Inflammatory macrophage treated with lipopolysaccharide for 1 hour (primary cell): ENCODE results near the gene PDCD1.
"Not testable (repeated sequence)": the region's sequence is repeated elsewhere in the genome, so short reads cannot be mapped to it uniquely, and the experiment has no call there.

ENCODE experiments used
- DNase-seq, 2 donors: peaks; one replicate each; pipeline ENCODE4 v3.0.0-alpha.2; 2020 to 2022

PDCD1 gene

DNA sequence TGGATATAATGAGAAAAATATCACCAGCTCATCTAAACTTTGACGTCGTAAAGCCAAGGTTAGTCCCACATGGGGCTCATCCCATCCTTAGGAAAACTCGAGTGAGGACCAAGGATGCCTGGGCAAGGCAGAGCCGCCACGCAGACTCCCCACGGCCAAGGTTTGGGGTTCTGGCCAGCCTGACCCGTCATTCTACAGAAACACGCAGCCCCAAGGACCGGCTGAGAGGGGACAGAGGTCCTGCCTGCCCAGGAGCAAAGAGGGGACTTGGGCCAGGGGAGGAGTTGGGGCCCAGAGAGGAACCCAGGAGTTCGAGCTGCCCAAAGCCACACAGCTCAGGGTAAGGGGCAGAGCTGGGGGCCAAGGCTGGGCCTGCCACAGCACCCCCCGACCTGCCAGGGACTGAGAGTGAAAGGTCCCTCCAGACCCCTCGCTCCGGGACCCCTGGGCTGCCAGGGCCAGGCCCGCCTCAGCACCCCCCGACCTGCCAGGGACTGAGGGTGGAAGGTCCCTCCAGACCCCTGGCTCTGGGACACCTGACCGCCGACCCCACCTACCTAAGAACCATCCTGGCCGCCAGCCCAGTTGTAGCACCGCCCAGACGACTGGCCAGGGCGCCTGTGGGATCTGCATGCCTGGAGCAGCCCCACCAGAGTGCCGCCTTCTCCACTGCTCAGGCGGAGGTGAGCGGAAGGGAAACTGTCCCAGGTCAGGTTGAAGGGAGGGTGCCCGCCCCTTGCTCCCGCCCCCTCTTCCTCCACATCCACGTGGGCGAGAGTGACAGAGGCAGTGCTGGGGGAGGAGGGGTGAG is at the start of gene PDCD1:
PDCD1 (minus strand) TSS at position 689 of the 811 bp plus-strand sequence; CDS start at position 633, 56 bp downstream.
- DNase-seq: no peak

DNA sequence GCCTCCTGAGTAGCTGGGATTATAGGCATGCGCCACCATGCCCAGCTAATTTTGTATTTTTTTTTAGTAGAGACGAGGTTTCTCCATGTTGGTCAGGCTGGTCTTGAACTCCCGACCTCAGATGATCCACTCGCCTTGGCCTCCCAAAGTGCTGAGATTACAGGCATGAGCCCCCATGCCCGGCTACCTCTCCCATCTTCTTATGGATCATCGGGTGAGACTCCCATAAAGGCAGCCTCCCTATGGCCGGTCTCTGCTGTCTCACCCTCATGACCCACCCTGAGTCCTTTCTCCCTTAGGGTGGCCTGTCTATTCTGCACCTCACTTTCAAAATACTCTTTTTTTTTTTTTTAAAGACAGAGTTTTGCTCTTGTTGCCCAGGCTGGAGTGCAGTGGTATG is 49.1 kb upstream of the PDCD1 start:
- DNase-seq: not testable (repeated sequence)

DNA sequence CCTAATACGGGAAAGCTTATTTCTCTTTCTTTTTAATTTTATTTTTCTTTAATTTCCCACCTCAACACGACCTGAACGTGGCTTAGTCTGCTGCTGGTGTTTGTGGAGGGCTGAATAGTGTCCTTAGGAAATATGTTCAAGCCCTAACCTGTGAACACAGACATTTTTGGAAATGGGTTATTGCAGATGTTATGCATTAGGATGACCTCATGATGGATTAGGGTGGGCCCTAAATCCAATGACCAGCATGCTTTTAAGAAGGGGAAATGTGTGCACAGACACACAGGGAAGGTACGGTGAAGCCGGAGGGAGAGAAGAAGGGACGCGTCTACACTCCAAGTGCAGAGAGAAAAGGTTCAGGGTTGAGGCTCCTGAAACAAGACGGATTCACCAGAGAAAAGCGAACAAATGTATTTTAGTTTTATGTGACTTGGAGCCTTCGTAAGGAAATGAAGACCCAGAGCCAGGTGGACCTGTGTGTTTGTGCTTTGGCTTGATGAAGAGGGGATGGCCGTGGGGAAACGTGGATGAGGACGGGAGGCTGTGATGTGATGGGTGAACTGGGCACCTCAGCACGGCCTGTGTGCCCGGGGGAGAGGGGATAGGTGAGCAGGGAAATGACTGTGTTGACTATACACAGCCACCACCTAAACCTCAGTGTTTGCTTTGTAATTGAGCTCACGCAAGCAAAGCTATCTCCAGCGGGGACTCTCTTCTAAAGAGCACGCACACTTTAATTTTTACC is 48.3 kb upstream of the PDCD1 start:
- no peak for DNase-seq

DNA sequence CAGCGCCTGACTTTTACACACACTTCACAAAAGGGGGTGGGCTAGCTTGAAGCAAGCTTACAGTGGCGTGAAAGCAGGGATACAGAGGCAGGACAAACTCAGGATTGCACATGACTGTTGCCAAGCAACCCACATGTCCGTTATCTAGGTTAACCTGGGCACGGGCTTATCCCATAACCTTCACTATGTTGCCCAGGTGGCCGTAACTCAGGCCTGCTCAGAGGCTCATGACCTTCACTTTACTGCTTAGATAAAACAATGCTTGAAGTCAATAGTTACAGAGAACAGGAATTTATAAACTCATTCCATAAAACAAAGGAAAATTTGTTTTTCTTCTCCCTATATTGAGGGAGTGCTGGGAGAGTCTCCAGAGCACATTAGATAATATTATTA is 47.7 kb upstream of the PDCD1 start:
- DNase-seq: not testable (repeated sequence)

DNA sequence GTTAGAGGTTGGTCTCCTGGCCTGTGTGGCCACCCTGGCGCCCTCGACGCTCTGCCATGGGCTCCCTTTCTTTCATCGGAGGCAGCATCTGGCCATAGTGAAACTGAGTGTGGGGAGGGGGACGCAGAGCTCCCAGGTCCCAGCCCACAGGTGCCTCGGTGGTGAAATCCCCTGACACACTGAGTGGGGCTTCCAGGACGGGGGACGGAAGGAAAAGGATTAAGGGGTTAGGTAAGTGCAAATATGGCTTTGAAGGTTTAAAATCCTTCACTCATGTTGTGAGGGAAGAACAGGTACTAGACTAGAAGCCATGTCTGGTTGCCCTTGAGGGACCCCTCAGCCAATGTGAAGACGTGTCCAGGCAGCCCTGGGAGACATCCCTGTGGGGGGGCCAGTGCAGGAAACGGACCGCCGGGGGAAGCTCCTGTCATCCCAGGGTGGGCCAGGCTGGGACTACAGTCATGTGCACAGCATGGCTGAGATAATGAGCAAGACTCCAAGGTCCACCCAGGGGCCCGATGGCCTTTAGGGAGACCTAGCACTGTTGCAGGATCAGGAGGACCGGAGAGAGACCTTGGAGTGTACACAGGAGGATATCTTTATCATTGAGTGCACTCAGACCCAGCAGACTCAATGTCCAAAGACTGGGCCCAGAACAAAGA is 47.2 kb upstream of the PDCD1 start:
- DNase-seq: no peak

DNA sequence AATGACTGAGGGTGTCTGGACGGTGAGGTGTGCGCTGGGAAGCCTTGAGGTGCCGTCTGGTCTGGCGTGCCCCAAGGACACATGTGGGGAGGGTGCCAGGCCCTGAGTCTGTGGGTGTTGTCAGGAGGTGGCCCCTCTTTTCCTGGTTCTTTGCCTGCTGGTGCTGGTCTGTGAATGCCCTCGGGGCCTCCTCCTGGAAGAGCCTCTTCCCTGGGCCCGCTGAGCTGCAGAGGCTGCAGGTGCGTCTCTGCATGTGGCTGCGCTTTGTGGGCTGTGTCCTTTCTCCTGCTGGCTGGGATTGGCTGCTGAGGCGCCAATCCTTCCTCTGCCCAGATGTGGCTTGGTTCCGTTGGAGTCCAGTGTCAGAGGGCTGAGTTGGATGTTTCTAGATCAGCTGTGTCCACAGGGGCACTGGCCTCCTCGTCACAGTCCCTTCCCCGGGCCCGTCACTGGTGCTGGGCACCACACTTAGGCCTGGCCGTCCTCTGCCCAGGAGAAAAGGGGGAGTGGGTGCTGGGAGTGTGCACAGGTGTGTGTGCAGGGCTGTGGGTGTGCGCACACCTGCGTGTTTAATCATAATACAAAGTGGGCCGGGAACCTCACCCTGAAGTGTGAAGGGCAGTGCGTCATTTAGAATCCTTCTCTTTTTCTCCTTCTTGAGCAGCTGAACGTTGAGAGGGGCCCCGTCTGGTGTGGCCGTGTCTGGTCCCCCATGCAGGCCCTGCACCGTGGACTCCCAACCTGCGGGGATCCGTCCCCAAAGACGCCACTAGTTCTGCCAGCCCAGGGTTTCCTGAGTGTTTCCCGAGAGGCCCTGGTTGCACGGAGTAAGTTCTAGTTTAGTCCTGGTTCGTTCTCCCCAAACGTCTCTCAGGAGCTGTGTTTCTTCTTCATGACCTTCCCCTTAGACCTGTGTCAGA is 46.4 kb upstream of the PDCD1 start:
- DNase-seq: no peak

DNA sequence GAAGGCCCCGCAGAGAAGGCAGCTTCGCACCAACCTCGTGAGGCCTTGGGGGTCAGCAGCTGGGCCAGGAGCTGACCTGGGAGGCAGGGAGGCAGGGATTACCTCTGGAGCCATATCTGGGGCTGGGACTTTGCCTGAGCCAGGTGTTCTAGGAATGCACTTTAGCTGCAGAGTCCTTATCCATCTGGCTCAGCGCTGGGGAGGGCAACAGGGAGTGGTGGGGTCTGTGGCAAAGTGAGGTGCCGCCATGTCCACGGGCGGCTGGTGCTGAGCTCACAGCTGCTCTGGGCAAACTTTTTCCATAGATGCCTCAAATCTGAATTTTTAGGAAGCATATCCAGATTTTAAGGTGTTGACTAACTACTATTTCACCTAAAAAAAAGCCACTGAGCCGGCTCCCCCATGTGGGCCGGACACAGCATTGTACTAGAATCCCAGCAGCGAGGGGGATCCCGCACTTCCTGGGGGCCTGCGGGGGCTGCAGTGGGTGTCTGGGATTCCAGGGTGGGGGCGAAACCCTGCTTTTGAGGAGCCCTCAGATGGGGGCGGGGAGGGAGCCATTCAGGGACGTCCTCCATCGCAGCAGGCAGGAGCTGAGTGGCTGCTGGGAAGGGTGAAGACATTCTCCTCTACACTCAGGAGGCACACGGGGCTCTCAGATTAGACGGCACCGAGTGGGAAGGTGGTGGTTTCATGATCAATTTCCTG is 45.5 kb upstream of the PDCD1 start:
- no peak for DNase-seq

DNA sequence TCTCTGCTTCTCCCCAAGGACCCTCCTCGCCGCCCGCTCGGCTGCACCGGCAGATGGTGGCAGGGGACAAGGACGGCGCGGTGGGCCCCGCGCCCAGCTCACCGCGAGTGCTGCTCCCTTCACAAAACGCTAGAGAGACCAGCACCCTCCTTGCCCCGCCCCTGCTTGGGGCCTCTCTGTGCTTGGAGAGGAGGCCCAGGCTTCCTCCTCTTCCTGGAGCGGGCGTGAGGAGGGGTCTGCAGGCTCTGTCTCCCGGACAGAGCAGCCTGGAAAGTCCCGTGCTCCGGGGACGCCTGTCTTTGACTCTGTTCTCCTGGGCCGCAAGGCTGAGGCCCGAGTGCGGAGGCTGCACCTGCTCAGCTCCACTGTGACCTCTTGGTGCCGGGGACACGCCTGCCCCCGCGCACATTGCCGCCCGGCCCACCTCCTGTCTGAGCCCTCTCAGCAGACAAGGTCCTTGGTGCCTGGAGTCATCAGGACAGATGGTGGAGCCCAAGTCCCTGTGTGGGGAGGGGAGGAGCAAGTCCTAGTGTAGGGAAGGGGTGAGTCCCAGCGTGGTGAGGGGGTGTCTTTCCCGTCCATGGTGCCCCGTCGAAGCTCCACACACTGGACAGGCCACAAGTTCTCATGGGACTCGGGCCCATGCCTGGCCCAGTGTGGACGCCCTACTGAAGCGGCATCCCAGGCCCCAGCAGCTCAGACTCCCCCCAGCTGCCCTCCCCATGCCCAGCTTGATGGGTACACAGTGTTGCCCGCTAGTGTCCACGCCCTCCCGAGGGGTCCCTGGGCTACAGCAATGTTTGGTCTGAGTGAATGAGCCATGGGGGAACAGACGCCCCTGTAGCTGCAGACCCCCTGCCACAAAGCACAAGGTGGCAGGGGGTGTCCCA is 44.7 kb upstream of the PDCD1 start:
- DNase-seq: no peak

DNA sequence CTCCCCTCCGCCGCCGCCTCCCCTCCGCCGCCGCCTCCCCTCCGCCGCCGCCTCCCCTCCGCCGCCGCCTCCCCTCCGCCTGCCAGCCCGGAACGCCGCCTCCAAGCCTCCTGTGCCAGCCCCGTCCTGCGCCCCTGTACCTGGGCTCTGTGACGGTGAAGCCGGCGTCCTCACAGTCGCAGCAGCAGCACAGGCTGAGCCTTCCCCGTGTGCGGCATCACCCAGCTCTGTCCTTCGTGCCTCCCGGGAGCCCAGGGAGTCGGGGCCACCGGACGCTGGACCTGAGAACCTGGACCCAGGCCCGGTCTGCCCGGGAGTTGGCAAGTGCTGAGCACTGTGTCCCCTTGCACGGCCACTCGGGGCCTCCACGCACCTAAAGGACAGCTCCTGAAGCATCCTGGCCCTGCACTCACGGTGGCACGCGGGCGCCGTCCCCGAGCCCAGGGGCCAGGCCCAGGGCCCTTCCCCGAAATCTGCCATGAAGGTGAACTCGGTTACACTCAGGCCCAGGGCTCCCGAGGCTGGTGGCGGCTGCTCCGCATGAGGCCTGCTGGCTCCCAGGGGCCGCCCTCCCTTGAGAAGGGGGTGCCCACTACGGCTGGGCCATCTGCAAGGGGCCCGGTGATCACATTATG is 43.8 kb upstream of the PDCD1 start:
- no peak for DNase-seq

DNA sequence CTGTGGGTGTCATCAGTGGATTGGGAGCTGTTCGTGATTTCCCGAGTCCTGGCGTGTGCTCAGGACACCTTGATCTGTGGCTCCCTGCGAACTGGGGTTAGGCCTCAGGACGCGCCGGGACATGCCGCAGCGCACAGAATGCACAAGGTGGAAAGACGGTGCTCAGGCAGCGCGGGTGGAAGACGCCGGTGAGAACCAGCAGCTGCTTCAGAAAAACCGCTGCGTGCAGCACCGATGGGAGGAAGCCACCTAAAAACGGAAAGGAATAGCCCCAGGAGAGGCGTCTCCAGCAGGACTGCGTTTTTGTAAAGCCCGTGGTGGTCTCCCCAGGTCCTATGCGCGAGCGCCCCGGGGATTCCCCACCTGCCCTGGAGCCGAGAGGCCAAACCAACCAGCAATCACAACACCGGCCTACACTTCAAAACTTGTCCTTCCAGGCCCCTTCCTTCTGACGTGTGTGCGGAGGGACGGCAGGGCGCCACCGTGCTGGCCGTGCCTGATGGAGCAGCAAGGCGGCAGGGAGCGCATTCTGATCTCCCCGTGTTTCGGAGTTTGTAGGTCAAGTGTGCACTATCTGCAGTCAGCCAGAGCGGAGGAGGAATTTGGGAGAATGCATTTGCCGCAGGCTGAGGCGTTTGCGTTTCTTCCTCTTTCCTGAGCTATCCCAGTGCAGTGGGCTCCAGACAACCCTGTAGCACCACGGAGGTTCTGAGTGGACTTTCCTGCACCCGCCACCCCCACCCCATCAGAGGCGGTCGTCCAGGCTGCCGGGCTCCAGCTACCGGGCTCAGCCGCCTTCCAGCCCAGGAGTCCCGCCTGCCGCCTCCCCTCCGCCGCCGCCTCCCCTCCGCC is 43.0 kb upstream of the PDCD1 start:
- DNase-seq: no peak

DNA sequence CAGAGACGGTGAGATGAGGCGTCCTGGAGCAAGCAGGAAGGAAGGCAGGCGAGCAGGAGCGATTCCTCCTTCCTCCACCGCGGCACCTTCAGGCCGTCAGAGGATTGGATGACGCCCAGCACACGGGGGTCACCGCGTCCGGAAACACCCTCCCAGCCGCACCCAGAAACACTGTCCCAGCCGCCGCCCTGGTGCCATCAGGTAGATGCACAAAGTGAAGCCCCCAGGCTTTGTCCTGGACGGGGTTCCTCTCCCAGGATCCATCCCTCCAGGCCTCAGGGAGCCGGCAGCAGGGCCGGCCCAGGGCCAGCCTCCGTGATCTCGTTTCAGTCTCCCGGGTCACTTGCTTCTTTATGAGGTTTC is 42.3 kb upstream of the PDCD1 start:
- no peak for DNase-seq

DNA sequence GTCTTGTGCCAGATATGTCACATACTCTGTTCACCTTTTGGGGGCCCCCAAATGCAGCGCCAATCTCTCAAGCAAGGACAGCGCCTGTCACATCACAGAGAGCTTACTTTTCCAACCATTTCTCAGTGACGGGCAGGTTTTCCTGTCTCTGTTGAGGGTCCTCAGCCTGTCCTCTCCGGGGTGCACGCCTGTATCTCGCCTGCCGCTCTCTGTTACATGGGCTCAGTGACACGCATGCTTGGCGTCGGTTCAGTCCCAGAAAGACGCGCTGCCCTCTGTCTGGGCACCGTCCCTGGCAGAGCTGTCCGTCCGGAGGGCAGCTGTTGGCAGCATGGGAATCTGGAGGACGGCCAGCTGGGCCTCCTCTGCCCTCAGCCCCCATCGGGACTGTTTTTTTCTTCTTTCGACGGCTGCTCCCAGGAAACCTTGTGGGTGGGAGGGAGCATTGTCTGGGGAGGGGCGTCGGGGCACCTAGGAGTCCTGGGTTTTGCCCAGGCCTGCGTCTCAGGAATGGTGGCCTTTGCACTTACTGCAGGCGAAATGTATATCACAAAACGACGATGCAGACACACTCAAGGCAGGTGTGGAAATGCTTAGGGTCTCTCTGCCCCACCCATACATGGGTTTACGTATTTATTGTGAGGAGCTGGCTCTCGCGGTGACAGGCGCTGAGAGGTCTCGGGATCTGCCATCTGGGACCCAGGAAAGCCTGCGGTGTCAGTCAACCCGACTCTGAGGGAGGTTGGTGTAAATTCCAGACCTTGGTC is 41.7 kb upstream of the PDCD1 start:
- DNase-seq: no peak

DNA sequence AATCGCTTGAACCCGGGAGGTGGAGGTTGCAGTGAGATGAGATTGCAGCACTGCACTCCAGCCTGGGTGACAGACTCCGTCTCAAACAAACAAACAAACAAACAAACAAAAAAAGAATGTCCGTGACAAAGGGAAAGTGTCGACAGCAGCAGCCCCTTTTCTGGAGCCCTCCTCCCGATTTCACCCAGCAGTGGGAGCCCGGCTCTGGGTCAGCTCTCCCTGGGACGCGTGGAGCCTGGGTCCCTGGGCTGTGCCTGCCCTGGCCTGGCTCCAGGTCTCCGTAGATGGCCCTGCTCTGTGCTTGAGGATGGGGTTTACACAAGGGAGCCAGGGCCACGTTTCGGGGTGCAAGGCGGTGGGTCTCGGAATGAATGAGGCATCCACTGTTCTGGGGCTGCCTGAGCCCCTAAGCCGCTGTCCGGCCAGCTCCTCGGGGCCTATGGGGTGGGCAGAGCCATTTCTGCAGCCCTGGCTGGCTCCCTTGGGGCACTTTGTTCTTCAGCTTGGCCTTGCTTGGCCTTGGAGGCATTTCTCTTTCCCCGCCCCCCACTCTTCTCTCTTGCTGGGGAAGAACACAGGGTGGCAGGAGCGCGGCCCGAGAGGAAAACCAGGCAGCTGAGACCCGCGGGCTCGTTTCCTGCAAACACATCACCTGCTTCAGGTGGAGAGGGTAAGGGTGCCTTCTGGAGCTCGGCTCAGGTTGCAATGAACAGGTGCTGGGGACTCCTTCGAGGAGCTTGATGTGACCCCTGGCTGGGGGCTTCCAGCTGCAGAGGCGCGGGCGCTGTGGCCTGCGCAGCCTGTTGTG is 40.0 kb upstream of the PDCD1 start:
- DNase-seq: no peak

DNA sequence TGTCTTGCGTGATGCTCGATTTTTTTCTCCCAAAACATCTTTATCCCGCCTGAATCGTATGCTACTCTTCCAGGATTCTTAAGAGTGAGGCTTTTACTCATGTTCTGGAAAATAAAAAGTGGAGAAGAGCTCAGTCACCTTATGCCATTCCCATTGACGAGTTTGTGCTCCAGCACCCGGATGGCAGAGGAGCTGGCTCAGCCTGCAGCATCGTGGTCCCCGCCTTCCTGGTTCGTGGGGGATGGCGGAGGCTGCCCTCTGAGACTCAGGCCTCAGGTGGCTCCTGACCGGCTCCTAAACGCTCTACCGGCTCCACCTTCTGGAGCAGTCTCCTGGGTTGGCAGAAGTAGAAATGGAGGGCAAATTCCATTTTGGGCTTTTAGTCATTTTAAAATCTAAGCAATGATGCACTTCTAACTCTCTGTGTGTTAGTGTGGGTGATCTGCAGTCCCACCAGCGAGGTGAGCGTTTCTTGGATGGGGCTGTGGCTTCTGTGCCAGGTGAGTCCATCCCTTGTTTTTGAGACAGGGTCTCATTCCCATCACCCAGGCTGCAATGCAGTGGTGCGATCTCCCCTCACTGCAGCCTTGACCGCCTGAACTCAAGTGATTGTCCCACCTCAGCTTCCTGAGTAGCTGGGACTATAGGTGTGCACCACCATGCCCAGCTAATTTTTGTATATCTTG is 38.7 kb upstream of the PDCD1 start:
- DNase-seq: no peak

DNA sequence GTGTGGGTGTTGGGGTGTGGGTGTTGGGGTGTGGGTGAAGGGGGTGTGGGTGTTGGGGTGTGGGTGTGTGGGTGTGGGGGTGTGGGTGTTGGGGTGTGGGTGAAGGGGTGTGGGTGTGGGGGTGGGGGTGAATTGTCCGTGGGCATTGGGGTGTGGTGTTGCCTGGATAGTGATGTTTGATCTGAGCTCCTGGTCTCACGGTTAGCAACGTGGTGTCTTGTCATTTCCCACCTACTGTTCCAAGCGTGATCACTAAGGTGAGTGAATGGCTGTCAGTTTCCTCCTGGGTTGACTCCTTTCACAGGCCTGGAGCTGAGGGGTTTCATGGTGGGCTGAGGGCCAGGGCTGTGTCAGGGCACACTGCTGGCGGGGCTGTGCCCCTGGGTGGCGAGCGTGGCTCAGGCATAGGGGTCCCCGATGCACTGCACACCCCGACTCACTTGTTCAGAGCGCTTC is 38.1 kb upstream of the PDCD1 start:
- DNase-seq: no peak

DNA sequence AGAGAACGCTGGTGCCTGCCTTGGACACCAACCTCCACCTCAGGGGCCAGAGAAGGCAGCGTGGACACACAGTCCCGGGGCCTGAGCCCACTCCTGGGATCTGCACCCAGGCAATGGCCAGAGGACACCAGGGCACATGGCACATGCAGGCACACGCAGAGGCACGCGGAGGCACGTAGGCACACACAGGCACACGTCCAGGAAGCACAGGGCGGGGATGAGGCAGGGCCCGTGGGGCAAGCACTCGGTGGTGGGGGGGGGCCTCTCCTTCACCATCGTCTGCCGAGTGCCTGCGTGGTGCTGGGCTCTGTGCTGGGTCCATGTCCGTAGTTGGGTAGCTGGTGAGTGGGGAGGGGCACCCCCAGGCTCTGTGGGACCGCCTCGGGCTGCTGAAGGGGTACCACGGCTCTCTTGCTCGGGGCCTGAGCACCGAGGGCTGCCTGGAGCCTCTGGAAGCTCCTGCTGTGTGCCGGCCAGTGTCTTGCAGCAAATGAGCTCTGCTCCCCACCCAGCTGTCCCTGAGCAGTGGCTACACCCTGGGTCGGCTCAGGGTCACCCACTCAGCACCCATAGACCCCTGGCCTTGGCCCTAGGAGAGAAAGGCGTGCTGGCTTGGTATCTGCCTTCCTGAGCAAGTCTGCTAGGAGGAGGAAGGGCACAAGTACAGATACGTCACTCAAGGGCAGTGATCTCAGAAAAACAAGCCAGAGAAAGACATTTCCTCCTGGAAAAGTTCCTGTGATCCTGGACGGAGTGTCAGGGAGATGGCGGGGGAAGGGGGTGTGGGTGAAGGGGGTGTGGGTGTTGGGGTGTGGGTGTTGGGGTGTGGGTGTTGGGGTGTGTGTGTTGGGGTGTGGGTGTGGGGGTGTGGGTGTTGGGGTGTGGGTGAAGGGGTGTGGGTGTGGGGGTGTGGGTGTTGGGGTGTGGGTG is 37.3 kb upstream of the PDCD1 start:
- DNase-seq: peak in 1 of 2 donors; percentile 10
